HG02759 (cell line): ENCODE measurements around the gene NAA11.

ENCODE experiments used
- ATAC-seq: cut with Tn5 transposase; IDR thresholded peaks from one replicate; pipeline ENCODE4 v1.9.1; 2021; ENCODE audit warnings: mild to moderate bottlenecking, moderate library complexity; ENCODE audit not compliant: unreplicated experiment

NAA11 gene

DNA sequence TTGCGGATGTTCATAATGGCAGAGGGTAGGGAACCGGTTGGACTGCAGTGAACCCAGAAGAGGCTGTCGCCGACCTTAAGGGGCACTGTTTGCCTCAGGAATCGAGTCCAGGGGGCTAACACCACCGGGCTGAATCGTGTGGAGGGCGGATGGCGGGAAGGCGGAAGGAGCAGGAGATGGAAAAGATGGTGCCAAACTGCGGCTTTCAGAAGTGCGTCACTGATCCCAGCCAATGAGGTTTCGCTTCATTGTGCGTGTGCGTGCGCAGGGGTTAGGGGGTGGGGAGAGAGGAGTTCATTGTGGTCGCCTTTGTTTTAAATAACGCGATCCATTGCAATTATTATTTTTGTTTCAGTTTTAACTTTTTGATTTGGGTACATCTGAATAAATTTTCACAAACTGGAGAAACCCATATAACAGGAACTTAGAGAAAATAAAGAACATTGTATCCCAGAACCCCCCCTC is at the start of gene NAA11:
NAA11 (minus strand) TSS at position 198 of the 465 bp plus-strand sequence; CDS start at position 14, 184 bp downstream.
- ATAC-seq, result no peak

DNA sequence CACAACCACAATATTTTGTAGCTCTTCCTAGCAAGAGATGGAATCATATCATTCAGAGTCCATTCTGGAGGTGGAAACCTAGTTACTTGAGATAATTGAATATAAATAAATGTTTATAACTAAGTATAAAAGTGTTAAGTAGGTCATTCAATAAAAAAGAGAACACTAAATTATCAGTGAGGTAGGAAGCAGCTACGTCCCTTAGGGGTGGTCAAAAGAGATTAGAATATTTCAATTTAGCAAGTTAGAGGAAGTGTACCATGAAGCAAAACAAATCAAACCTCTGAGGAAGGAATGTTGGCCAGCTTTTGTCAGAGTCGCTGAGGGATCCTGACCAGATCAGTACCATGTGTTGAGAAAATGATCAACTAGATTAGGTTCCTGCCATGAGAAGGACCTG is 44.2 kb upstream of the NAA11 start:
- ATAC-seq, result no peak

DNA sequence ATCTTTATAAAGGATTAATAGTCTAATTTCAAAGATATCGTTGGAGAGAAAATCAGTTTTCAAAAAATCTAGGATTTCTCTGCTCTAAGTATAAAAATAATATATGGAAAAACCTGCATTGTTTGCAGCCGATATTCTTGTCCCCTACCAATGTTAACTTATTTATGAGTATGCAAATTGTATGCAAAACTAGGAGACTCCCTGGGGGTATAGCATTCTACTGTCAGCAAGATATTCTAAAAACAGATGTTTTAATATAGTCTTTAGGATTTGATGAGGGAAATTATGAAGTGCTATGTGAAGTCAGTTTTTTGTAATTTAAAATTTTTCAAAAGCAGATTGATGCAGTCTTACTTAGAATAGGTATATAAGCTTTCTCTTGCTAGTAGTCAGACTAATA is 41.2 kb upstream of the NAA11 start:
- no peak for ATAC-seq

DNA sequence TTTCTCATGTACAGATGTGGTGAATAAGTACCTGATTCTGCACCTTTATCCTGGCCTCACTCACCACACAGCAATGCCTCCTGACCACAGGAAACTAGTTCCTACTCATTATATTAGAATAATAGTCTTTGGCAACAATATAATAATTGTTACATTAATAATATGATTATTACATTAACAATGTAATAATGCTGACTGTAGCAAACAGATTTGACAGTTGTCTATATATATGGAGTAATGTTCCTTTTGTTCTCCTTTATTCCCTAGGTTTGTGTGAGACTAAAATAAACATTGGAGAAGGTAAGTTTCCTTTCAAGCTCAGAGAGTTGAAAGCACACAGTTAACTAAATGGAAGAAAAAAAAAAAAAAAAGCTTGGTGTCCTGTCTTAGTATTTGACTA is 40.6 kb upstream of the NAA11 start:
- ATAC-seq, result no peak

DNA sequence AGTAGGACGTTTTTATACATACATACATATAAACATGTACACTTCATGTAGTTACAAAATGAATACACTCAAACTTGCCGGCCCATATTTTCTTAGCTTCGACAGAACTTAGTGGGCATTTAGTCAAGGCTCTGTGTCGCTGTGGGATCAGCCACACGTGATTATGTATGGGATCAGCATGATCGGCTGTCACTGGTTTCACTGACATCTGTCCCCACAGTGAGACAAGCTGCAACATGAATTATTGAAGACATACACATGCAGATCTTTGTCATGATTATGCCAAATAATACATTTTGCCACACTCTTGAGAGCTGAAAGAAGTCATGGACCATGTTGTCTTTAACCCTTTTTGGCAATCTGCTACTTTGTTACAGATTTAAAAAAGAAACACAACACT is 38.2 kb upstream of the NAA11 start:
- no peak for ATAC-seq

DNA sequence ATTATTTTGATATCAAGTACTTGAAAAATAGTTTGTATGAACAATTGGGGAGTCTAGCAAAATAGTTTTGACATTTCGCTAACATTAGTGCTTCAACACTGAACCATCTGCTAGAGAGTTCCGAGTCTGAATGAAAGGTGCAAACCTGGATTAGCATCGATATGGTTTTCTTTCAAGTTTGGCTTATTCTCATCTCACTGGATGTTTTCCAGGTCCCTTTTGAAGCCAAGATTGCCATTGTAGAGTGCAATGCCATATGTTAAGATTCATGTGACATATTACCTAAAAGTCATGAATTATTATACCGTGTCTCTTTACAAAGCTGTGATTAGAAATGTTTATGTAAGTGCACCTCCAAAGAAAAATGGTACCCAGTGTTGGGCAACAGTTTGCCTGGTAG is 36.8 kb upstream of the NAA11 start:
- no peak for ATAC-seq

DNA sequence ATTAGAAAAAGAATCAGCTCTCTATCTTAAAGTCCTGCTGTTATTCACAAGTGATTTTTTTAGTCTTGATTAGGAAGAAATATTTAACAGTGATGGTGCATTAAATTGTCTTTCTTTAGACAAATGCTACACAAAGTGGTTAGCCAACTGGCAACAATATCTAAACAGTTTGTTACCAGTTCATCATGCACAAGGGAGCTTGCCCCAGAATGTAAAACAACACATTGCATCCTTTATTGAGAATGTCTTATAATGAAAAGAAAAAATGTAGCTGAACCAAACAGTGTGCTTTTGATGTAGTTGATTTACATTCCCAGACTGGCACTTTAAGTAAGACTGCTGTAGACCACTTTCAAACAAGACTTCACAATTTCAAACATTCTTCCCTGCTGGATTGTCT is 34.1 kb upstream of the NAA11 start:
- no peak for ATAC-seq

DNA sequence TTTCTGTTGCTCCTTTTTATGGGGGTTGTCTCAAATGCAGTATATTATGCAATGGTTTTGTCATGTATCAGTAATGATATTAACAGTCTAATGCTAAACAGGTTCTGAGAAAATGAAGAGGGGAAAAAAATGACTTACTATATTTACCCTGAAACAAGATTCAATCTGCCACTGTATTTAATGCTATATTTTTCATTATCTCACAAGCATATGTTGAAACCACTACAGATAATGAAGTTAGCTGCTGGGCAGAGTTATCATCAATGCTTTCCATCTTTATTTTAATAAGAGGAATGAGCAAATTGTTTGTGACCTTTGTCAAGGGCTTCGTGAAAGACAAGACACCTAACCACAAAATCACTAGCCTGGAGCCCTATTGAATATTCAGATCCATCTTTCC is 32.6 kb upstream of the NAA11 start:
- ATAC-seq, result no peak

DNA sequence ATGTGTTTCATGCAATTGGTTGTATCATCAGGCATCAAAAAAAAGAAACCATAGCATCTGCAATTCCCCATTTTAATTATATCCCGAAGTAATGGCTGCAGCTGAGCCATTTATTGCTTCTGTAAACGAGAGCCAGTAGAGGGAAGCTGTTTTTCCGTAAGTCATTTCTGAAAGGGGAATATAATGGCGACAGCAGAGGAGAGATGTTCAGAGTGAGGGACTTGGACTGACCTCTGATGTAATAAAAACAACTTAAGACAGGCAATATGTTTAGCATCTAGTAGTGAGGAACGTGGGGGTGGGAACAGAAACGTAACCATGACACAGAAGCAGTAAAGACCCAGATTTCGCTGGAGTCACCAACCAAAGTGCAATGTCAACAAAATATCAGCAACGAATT is 31.5 kb upstream of the NAA11 start:
- ATAC-seq, result no peak

DNA sequence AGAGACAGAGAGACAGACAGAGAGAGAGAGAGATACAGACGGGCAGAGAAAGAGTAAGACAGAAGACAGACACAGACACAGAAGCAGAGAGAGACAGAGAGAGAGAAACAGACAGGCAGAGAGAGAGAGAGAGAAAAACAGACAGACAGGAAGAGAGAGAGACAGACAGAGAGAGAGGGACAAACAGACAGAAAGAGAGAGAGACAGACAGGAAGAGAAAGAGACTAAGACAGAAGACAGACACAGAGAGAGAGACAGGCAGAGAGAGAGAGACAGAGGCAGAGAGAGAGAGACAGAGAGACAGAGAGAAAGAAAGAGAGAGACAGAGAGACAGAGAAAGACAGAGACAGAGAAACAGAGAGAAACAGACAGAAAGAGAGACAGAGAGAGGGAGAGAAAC is 27.2 kb upstream of the NAA11 start:
- ATAC-seq, result no peak

DNA sequence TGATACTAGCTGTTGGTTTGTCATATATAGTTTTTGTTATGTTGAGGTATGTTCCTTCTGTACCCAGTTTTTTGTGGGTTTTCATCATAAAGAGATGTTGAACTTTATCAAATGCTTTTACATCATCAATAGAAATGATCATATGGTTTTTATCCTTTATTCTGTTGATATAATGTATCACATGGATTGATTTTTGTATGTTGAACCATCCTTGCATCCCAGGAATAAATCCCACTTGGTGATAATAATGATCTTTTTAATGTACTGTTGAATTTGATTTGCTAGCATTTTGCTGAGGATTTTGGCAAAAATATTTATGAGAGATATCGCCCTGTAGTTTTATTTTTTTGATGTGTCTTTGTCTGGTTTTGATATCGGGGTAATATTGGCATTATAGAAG is 22.5 kb upstream of the NAA11 start:
- no peak for ATAC-seq

DNA sequence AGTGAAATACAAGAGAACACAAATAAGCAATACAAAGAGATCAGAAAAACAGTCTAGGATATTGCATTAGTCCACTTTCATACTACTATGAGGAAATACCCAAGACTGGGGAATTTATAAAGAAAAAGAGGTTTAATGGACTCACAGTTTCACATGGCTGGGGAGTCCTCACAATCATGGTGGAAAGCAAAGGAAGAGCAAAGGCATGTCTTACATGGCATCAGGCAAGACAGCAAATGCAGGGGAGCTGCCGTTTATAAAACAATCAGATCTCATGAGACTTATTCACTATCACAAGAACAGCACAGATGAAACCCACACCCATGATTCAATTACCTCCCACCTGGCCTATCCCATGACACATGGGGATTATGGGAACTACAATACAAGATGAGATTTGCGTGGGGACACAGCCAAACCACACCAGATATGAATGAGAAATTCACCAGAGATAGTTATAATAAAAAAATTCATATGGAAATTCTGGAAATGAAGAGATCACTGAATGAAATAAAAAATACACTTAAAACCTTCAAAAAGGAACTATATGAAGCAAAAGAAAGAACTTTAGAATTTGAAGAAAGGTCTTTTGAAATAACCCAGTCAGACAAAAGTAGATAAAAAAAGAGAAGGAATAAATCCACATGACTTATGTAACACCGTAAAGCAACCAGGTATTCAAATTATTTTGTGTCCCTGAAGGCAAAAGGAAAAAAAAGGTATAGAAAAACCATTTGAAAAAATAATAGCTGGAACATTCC is 16.2 kb upstream of the NAA11 start:
- ATAC-seq, result no peak

DNA sequence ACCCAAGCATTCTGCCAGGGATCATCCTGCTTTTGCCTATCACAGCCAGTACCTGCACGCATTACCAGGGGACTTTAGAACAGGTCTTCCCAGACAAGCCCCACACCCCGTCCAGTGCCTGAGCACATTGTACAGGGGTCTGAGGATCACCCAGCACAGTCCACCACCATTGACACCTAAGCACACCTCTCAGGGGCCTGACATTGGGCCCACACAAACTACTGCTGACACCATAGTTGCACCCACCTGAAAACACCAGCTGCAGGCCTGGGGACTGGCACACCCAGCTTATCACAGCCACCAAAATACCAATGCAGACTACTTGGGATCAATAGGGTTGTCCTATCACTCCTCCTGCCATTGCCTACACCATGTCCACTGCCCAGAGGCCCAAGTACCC is 14.7 kb upstream of the NAA11 start:
- ATAC-seq, result no peak

DNA sequence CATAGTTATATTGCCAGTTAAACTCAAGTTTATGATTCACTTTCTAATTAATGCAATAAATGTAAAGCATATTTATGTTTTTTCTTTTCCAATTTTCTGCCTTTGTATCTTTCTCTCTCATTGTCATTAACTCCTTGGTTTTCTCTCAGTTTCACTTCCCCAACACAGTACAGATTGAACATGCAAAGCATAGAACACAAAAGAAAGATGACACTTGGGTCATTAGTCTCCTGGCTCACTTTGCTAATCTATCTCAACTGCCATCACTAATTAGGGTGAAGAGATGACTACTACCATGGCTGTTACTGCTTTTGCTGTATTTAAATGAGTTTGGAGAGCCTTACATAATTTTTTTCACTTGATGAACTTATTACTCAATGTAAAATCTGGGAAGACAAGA is 12.3 kb upstream of the NAA11 start:
- peak; percentile 53 for ATAC-seq

DNA sequence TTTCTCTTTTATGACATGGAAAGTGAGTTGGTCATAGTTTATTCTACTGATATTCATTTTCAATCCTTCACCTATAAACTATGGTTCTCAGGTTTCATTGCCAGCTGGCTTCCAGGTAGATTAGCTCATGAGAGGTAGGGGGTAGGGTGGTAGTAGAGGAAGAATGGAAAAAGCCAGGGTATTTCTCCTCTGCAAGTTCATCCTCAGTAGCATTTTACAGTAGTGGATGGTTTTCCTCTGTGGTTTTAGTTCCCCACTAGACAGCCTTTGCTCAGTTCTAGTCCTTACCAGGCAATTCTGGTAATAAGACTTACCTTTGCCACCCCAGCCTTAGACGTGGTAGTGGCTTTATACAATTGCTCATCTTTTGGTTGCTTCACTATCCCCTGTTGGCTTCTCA is 8.9 kb upstream of the NAA11 start:
- ATAC-seq, result no peak

DNA sequence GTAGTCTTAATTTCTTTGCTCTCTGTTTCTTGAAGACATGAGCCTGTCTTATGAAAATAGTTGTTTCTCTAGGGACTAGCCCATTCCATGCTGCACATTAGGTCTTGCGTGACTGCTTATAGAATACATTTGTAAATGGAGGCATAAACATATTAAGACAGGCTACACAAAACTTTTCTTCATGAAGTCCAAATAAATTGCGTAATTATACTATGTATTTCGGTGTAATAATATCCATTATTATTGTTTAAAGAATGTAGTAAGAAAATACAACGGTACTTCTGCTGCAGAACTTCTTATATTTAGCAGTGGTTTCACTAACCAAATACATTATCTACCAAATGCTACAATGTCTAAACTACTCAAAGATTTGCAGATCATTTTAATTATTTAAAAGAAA is 8.5 kb upstream of the NAA11 start:
- ATAC-seq, result no peak

DNA sequence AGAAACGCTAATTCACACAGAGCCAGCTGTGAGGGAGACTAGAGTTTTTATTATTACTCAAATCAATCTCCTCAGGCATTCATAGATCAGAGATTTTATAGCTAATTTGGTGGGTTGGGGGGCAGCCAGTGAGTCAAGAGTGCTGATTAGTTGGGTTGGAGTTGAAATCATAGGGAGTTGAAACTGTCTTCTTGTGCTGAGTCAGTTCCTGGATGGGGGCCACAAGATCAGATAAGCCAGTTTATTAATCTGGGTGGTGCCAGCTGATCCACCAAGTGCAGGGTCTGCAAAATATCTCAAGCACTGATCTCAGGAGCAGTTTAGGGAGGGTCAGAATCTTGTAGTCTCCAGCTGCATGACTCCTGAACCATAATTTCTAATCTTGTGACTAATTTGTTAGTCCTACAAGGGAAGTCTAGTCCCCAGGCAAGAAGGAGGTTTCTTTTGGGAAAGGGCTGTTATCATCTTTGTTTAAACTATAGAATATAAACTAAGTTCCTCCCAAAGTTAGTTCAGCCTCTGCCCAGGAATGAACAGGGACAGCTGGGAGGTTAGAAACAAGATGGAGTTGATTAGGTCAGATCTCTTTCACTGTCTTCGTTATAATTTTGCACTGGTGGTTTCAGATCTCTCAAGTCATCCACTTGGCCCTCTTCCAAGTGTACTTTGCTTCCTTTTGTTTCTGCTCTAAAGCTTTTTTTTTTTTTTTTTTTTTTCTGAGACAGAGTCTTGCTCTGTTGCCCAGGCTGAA is 5.4 kb upstream of the NAA11 start:
- ATAC-seq, result no peak

DNA sequence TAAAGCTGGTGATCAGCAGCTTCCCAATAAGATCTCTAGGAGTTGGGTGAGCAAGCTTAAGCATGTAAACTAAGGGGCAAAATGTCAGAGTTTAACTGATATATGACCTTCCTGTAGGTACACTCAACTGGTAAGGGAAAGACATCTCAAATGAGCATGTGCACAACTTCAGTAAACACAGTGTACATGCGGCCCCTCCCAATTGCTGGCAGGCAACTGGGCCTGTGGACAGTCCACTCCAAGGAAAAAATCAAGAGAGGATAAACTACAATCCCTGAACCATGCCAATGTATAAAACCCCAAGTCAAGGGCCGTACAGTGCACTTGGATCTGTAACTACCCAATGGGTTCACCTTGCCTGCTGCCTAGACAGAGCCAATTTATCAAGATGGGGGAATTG is 4.9 kb upstream of the NAA11 start:
- ATAC-seq, result no peak

DNA sequence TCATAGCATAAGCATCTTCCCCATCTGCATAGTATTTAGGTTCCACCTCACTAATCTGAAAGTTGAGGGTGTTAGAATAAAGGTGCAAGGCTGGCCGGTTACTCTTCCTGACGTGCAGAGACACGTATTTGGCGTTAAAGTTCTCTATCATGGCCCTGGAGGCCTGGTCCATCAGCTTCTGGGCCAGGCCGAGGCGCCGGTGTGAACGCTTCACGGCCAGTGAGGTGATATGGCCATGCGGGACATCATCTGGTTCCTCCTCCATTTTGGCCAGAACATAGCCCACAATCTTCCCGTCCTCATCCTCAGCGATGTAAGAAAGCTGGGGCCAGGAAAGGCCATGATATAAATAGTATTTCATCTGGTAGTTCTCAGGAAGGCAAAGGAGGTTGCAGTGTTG is 425 bp downstream of the NAA11 start:
- ATAC-seq, result no peak

DNA sequence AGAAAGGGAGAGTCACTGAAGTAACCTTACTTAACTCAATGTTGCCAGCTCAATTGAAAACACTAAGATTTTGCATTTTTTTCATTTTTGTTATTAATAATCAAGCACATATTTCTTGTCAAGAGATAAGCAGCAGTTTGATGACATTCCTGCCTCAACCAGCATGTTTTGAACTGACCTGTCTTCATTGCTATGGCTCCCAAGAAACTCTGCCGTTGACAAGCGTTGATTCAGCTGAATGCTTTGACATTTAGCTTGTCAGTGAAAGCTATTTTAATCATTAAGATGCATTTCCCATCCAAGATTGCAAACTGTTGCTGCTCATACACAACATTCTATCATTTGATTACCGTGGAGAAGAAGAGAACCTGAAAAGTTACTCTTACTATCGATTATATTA is 5.9 kb downstream of the NAA11 start:
- ATAC-seq, result no peak

DNA sequence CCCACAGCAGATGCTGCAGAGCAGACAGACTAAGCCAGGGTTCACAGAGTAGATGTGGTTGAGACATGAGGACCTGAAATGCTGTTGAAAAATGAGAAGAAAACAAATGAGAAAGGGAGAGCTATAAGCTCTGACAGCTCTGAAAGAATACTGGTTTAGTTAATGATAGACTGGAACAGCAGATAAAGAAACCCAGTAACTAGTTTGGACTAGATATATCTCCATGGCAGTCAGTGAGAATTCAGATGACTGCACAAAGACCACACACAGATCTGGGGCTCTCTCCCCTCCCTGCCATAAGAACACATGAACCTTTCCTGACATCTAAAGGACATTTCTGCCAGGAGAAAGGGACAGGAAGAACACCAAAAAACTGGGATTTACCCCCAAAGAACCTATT is 8.2 kb downstream of the NAA11 start:
- ATAC-seq, result no peak

DNA sequence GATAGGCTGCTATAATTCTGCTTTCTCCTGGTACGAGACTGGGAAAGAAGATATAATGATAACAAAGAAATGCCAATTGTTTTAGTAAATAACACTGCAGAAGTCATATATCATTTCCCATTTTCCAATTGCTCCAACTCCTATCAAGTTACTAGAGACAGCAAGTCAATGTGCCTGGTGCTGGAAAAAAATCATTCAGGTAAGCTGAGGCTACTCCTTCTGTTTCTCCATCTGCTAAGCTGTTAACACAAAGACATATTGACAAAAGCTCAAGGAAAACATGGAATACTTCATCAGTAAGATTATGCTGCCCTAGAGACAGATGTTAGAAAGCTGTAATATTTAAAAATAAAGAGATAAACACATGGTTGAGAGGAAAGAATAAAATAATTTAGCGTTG is 10.0 kb downstream of the NAA11 start:
- ATAC-seq, result no peak

DNA sequence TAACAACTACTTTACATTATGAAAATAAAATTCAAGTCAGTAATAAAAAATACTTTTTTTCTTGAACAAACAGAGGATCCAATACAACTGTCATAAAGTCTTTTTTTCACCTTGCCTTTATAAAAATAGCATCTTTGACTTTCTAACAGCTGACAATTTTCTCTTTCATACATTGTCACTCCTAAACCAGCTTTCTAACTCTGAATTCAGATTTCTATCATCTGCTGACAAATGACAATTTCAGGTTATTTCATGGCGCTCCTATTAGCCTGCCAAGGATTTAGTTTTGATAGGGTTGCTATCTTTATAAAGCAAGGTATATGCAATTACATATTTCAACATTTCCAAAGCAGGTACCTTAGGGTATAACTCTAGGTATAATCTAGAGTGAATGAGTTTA is 14.6 kb downstream of the NAA11 start:
- no peak for ATAC-seq
